ENCODE measurements around the gene PTPRG.

Gene PTPRG

DNA sequence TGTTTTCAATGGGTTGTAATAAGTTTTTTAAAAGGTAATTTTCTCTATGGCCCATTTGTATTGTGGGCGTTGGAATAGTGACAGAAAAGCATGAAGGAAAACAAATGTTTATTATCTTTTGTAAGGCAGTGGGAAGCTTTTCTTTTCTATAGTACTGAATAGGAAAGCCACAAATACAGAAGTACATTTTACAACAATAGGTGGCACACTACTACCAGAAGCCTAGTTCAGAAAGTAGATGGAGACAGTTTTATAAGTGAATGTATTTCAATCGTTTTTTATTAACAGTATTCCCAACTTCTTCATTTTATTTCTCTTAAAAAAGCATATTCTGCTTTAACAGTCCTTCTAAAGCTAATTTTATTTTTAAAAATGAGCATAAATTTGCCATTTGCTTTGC, 296.7 kb downstream of the PTPRG start:
- Histone ChIP-seq H2AFZ (no peak overlapping the region), H3K36me3 (ENCODE audit: control insufficient read depth, insufficient read depth, low read length) (no peaks in the 10 kb centered on the region), H3K9me3 (ENCODE audit: control insufficient read depth, low read length) (no peaks in the 10 kb centered on the region), H3K79me2 (peaks cover 48% of the 10 kb centered on the region), H3K27me3 (ENCODE audit: control insufficient read depth, insufficient read depth, low read length) (no peaks in the 10 kb centered on the region), H3K9ac (no peak overlapping the region), H3K27ac (no peak overlapping the region), H3K4me2 (ENCODE audit: low read length) (no peak overlapping the region), H3K4me3 (ENCODE audit: low read depth, low read length) (no peak overlapping the region), H3K4me1 (peaks cover 16% of the 10 kb centered on the region)
- TF ChIP-seq, protein P1, sequence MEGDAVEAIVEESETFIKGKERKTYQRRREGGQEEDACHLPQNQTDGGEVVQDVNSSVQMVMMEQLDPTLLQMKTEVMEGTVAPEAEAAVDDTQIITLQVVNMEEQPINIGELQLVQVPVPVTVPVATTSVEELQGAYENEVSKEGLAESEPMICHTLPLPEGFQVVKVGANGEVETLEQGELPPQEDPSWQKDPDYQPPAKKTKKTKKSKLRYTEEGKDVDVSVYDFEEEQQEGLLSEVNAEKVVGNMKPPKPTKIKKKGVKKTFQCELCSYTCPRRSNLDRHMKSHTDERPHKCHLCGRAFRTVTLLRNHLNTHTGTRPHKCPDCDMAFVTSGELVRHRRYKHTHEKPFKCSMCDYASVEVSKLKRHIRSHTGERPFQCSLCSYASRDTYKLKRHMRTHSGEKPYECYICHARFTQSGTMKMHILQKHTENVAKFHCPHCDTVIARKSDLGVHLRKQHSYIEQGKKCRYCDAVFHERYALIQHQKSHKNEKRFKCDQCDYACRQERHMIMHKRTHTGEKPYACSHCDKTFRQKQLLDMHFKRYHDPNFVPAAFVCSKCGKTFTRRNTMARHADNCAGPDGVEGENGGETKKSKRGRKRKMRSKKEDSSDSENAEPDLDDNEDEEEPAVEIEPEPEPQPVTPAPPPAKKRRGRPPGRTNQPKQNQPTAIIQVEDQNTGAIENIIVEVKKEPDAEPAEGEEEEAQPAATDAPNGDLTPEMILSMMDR (IDR thresholded peaks at IDR 0.05), result peak; percentile 46

DNA sequence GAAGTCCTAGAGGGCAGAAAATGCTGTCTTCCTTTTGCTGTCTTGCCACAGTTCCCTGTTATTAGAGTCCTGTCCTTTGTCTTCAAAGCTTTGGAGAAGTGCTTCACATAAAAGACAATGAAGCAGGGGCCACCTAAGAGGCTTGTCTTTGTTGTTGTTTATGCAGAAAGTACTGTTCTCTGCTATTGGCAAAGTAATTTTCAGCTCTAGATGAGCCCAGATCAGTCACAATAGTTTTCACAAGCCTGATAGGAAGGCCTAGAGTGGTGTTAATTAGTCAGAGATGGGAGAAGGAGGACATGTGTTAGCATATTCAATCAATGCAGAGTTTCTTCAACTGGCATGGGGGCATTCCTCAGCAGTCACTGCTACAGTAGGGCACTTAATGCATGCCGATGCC, 300.0 kb downstream of the PTPRG start:
- Histone ChIP-seq H3K4me2 (ENCODE audit: low read length) (no peak overlapping the region), H3K27ac (no peak overlapping the region), H3K27me3 (ENCODE audit: control insufficient read depth, insufficient read depth, low read length) (no peaks in the 10 kb centered on the region), H3K4me3 (ENCODE audit: low read depth, low read length) (no peak overlapping the region), H3K9me3 (ENCODE audit: control insufficient read depth, low read length) (no peaks in the 10 kb centered on the region), H3K9ac (no peak overlapping the region), H2AFZ (no peak overlapping the region), H3K36me3 (ENCODE audit: control insufficient read depth, insufficient read depth, low read length) (no peaks in the 10 kb centered on the region), H3K79me2 (peaks cover 52% of the 10 kb centered on the region), H3K4me1 (peaks cover 23% of the 10 kb centered on the region)
- TF ChIP-seq, protein P1 (IDR thresholded peaks at IDR 0.05), result no peak

DNA sequence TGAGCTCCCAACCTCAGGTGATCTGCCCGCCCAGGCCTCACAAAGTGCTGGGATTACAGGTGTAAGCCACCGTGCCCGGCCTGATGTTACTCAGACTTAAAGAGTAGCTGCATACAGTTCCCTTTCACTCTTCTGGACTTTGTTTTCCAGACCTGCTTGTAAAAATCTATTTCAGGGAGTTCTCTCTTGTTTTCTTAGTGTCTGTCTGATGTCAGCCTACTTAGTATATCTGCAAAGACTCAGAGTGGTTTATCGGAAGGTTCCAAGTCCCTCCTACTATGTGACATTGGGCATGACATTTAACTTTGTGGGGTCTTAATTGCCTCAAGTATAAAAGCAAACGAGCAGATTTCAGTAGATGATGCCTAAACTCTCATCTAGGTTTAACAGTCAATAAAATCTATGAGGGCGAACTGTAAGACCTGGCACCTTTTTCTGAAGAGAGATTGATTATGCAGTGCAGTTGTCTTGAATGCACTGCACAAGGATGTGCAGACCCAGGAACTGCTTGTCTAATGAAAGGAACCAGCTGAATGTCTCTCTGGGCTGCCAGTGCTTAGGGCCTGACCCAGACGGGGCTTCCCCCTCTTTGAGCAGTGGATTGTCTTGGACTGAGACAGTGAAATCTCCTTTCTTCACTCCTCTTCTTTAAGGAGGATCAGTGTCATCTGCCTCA, 301.4 kb downstream of the PTPRG start:
- H3K27me3 ChIP-seq (ENCODE audit: control insufficient read depth, insufficient read depth, low read length), result no peaks in the 10 kb centered on the region

DNA sequence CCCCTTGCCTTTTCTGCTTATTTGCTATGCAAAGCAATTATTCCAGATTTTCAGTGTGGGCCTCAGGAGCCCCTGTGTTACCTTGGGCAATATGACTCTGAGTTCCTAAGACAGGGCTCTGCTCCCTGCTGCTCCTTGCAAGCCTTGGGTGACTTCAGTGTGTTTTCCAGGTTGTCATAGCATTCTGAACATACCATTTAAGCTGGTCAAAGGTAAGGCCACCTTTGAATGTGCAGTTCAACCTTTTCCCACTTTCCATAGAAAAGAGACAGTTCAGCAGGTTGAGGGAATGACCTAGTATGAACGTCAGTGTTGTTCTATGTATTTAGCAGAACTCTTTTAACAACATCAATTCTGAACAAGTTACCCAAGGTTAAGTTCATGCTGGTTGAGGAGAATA, 302.2 kb downstream of the PTPRG start:
- TF ChIP-seq, protein P1 (IDR thresholded peaks at IDR 0.05), result no peak
- H3K27ac ChIP-seq, result no peak overlapping the region
- H3K9ac ChIP-seq, result no peak overlapping the region
- H3K79me2 ChIP-seq, result peaks cover 47% of the 10 kb centered on the region
- H3K4me3 ChIP-seq (ENCODE audit: low read depth, low read length), result no peak overlapping the region
- H3K9me3 ChIP-seq (ENCODE audit: control insufficient read depth, low read length), result no peaks in the 10 kb centered on the region
- H3K4me1 ChIP-seq, result peaks cover 31% of the 10 kb centered on the region
- no peaks in the 10 kb centered on the region for H3K36me3 ChIP-seq (ENCODE audit: control insufficient read depth, insufficient read depth, low read length)
- no peaks in the 10 kb centered on the region for H3K27me3 ChIP-seq (ENCODE audit: control insufficient read depth, insufficient read depth, low read length)
- no peak overlapping the region for H3K4me2 ChIP-seq (ENCODE audit: low read length)
- H2AFZ ChIP-seq, result no peak overlapping the region

More for the DNA sequence above, 301.4 kb downstream of the PTPRG start:
- H3K4me1 ChIP-seq, result peaks cover 23% of the 10 kb centered on the region
- H3K36me3 ChIP-seq (ENCODE audit: control insufficient read depth, insufficient read depth, low read length), result no peaks in the 10 kb centered on the region
- H3K4me3 ChIP-seq (ENCODE audit: low read depth, low read length), result no peak overlapping the region
- TF ChIP-seq, protein P1 (IDR thresholded peaks at IDR 0.05), result no peak
- no peak overlapping the region for H2AFZ ChIP-seq
- peaks cover 46% of the 10 kb centered on the region for H3K79me2 ChIP-seq
- no peaks in the 10 kb centered on the region for H3K9me3 ChIP-seq (ENCODE audit: control insufficient read depth, low read length)
- H3K4me2 ChIP-seq (ENCODE audit: low read length), result no peak overlapping the region
- no peak overlapping the region for H3K9ac ChIP-seq
- no peak overlapping the region for H3K27ac ChIP-seq

DNA sequence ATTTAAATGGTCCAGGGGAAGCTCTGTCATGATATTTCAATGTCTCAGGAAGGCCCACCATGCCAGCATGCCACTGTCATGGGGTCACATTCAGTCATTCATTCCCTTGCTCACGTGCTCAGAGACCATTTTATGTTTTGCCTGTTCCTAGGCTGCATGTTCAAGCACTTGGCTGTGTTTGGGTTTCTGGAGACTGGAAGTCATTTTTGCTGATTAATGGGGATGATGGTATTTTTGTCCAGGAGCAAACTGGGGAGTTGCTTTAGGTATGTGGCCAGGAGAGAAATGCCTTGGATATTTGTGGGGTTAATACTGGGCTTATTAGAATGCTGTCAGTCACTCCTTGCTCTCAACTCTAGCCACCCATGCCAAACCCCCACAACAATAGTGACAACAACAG, 303.5 kb downstream of the PTPRG start:
- Histone ChIP-seq H3K27me3 (ENCODE audit: control insufficient read depth, insufficient read depth, low read length) (no peaks in the 10 kb centered on the region), H2AFZ (no peak overlapping the region), H3K9me3 (ENCODE audit: control insufficient read depth, low read length) (no peaks in the 10 kb centered on the region), H3K4me2 (ENCODE audit: low read length) (no peak overlapping the region), H3K36me3 (ENCODE audit: control insufficient read depth, insufficient read depth, low read length) (no peaks in the 10 kb centered on the region), H3K4me3 (ENCODE audit: low read depth, low read length) (no peak overlapping the region), H3K4me1 (peaks cover 31% of the 10 kb centered on the region), H3K9ac (no peak overlapping the region), H3K27ac (no peak overlapping the region), H3K79me2 (peaks cover 44% of the 10 kb centered on the region)
- TF ChIP-seq, protein P1 (IDR thresholded peaks at IDR 0.05), result no peak

Measured in parathyroid adenoma (tissue), 2 donors.